NK-92 treated with Interleukin-12 subunit alpha and Interleukin-12 subunit beta, amount 100 ng/mL, for 24 hours (cell line): ENCODE measurements around the gene GNB3.
"Not testable (repeated sequence)": the region's sequence is repeated elsewhere in the genome, so short reads cannot be mapped to it uniquely, and the experiment has no call there.

Experiments used
- DNase-seq: peaks from one replicate; lab custom pipeline; 2025; lab: John Stamatoyannopoulos, UW

Gene GNB3

DNA sequence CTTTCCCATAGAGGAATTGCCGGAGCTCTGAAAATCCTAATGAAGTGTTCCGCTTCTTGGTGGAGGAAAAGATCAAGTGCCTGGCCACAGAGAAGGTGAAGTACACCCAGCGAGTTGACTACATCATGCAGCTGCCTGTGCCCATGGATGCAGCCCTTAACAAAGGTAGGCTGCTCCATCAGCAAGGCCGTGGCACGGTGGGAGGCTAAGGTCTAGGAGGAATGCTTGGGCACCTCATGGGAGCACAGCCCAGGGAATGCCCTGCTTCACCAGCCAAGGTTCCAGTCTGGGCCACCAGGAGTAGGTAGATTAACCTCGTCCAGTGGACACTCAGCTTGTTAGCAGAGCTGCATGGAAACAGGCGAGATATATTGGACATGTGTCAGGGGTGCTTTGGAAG, 20.2 kb downstream of the GNB3 start:
- DNase-seq: no peak

DNA sequence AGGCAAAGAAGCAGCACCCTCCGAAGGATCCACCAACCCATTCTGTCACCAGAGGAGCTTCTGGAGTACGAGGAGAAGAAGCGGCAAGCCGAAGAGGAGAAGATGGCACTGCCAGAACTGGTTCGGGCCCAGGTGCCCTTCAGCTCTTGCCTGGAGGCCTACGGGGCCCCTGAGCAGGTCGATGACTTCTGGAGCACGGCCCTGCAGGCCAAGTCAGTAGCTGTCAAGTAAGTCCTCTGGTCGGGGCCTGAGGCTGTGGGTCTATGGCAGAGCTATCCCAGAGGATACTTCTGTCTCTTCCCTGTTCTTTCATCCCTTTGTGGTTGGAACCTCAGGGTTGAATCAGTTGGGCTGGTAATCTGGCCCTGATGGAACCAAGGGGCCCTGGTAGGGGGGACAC, 20.7 kb downstream of the GNB3 start:
- no peak for DNase-seq

DNA sequence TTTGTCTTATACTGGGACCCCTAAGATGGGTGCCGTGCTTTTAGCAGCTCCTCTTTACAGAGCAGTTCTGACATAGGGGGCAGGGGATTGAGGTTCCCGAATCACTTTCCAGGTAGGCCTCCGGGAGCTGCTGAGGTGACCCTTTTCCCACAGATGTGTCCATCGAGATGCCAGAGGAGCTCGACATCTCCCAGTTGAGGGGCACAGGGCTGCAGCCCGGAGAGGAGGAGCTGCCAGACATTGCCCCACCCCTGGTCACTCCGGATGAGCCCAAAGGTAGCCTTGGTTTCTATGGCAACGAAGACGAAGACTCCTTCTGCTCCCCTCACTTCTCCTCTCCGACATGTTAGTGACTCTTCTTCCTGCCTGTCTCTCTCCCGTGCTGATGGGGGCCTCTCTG, 22.3 kb downstream of the GNB3 start:
- DNase-seq: no peak

DNA sequence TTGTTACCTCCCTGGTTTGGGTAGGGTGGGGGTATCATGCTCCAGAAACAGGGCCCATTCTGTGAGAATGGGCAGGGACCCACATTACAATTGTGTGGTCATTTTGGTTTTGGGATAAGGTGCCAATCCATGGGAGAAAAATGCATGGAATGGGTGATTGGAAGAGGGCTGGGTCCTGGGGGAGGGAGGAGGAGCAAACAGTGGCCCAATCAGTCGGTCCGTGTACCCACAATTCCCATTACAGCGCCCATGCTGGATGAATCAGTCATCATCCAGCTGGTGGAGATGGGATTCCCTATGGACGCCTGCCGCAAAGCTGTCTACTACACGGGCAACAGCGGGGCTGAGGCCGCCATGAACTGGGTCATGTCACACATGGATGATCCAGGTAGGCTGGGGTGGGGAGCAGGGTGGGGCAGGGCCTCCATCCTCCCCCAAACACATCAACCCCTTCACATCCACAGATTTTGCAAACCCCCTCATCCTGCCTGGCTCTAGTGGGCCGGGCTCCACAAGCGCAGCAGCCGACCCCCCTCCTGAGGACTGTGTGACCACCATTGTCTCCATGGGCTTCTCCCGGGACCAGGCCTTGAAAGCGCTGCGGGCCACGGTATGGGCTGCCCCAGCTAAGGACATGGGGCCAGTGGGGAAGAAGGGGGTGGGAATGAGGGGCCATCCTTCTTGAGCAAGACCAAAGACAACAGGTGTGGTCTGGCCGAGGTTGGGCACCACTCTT, 23.0 kb downstream of the GNB3 start:
- no peak for DNase-seq

DNA sequence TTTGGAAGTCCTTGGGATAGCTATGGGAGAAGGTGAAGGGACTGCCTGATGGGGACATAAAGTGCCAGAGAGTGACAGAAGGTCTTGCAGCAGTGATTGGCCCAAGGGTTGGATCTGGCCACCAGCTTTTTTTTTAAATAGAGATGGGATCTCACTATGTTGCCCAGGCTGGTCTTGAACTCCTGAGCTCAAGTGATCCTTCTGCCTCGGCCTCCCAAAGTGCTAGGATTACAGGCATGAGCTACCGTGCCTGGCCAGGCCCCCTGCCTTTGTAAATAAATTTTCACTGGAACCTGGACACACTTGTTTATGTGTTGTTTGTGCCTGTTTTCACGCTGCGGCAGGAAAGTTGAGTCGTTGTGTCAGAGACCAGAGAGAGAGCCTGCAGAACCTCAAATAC, 24.6 kb downstream of the GNB3 start:
- not testable (repeated sequence) for DNase-seq

DNA sequence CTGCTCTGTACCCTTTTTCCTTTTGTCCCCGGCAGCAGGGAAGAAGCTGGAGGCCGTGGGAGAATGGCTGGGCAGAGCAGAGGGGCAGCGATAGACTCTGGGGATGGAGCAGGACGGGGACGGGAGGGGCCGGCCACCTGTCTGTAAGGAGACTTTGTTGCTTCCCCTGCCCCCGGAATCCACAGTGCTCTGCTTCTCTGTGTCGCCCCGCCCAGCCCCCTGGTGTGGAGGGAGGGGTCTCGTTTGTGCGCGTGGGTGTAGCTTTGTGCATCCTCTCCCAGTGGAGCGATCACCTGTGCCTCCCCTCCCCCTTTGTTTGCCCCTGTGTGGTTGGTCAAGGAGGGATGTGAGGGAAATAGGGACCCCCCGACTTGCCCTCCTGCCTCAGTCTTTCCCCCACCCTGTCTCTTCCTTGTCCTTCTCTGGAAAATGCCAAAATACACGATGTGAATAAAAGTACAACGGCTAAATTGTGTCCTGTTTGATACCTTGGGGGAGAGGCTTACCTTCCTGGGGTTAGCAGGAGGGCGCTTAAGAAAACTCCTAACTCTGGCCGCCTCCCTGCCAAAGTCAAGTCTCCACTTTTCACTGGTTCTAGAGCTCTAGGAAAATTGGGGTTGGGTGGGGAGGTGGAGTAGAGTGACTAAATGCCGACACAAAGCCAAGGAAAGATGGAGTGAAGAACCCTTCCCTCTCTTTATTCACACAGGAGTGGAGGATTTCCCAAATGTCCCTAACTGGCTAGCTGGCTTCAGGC, 25.6 kb downstream of the GNB3 start:
- no peak for DNase-seq

DNA sequence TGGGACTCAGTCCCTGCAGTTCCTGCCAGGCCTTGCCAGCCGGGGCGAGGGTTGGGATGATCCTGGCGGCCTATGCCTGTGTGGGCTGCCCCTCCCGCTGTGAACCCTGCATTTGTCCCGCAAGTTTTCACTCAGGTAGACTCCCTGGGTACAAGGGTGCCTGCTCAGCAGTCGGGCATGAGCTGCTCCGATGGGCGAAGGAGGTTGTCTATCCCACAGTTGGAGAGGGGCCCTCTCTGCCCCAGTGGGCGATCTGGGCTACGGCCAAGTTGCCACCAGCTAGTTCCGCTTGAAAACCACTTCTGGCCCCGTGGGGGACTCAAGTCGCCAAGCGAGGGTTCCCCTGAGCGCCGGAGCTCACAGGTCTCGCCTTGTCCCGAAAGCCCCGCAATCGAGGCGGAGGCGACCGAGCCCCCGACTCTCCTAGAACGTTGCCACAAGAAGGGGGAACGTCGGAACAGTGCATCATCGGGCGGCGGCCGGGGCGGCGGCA, 26.2 kb downstream of the GNB3 start:
- DNase-seq: no peak

DNA sequence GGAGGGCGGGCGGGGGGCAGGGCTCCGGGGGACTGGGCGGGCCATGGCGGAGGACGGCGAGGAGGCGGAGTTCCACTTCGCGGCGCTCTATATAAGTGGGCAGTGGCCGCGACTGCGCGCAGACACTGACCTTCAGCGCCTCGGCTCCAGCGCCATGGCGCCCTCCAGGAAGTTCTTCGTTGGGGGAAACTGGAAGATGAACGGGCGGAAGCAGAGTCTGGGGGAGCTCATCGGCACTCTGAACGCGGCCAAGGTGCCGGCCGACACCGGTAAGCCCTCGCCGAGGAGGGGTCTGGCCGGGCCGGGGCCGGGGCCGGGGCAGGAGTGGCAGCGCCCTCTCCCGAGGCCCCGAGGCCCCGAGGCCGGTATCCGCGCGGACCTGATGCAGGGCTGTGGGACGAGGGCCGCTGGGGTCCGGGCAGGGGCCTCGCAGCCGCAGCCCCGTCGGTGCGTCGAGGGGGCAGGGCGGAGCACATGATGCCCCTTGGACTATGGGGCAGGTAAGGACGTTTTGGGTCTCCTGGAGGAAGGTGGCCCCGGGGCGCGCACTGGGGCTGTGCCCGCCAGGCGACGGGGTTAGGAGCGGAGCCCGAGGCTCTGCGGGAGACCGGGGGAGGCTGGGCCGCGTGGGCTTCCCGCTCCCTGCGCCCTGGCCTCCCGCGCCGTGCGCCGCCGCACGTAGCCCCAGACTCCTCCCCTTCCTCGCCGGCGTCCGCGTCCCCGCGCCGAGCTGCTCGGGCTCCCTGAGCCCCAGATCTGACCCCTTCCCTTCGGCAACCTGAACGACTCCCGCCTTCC, 26.9 kb downstream of the GNB3 start, which contains the start of gene TPI1:
Gene TPI1 (plus strand): TSS at position 119 of the 798 bp plus-strand sequence. CDS start 36 bp downstream, at position 155.
- peak; percentile 61 for DNase-seq

DNA sequence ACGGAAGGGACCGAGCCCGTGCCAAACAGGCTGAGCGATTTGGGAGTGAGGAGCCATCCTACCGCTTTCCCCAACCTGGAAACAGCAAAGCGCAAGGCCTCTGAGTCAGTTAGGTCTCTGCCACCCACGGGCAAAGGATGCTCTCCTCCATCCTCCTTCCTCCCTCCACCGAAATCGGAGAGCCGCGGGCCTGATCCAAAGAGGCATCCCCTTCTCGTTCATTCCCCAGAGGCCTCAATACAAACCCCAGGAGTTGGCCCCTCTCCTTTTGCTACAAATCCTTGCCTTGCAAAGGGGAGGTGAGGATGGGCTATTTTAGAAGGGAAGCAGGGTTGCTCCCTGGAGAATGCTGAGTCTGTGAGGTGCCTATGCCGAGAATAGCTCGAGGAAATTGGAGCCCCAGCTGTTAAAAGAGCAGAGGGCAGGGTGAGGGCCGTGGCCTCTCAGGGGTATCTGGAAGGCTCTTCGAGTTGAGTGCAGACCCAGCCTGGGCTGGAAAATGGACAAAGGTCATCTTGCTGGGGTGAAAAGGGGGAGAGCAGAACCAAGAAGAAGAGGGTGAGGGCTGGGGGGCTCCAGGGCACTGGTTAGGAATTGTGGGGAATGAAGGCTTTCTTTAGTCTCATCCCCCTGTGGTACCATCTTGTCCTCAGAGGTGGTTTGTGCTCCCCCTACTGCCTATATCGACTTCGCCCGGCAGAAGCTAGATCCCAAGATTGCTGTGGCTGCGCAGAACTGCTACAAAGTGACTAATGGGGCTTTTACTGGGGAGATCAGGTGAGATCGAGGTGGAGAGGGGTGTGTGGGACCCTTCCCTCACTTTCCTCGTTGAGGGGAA, 27.7 kb downstream of the GNB3 start:
- DNase-seq: no peak

DNA sequence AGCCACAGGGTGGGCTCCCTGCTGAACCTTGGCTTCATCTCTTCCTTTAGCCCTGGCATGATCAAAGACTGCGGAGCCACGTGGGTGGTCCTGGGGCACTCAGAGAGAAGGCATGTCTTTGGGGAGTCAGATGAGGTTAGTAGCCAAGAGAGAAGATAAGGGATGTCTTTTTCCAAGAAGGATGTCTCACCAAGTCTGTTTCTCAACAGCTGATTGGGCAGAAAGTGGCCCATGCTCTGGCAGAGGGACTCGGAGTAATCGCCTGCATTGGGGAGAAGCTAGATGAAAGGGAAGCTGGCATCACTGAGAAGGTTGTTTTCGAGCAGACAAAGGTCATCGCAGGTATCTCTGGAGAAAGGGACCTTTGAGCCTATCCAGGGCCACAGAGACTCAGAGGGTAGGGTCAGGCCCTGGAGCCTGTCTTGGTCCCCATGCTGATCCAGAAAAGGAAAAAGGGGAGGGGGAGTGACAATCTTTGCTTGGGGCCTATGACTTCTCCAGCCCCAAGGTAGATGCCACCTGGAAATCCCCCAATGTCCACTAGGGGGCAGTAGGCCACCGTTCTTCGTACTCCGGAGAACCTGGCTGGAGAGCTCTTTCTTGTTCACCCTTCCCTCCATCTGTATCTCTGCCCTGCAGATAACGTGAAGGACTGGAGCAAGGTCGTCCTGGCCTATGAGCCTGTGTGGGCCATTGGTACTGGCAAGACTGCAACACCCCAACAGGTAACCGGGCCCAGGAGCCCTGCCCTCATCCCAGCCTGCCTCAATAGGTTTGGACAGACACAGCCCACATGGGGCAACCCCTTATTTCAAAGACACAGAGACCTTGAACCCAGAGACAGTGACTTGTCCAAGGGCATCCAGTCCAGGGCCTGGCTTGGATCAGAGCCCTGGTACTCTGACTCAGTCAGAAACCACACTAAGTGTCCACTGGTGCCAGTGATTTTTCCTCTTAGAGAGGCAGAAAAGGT, 28.6 kb downstream of the GNB3 start:
- no peak for DNase-seq

DNA sequence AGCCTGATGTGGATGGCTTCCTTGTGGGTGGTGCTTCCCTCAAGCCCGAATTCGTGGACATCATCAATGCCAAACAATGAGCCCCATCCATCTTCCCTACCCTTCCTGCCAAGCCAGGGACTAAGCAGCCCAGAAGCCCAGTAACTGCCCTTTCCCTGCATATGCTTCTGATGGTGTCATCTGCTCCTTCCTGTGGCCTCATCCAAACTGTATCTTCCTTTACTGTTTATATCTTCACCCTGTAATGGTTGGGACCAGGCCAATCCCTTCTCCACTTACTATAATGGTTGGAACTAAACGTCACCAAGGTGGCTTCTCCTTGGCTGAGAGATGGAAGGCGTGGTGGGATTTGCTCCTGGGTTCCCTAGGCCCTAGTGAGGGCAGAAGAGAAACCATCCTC, 29.6 kb downstream of the GNB3 start:
- DNase-seq: not testable (repeated sequence)

DNA sequence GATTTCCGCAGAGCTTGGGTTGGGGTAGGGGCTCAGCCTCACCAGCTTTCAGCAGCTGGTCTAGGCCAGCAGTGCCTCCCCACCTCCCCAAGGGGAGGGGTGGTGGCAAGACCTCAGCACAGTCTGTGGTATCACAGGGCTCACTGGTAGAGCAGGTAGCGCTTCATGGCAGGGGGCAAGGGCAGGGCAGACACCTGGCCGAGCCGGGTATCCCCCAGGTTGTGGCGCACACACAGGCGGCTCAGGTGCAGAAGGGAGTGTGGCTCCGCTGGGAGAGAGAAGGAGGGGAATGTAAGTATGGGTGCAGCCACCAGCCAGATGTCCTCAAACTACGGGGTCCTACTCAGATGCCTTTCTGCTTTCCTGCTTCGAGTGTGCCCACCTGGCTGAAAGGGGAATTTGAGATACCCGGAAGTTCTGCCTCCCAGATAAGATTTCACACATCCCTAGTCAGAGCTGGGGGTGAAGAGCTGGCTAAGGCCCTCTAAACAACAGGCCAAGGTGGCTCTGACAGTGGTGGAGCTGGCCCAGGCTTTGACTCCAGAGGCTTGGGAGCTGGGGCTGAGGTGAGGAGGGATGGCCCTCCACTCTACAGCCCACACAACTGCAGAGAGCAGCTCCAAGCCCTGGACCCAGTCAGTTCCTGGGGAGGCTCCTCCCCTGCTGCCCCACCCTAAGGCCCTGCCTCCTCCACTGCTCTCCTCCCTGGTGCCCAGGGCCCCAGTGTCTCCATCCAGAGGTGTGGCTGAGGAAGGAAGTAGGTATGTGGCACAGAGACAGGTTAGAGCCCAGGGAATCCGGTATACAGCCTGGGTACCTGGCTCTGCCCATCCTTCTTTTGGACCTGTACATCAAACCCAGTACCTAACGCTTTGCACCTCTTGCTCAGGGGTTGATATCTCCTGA, 30.6 kb downstream of the GNB3 start:
- DNase-seq: no peak

DNA sequence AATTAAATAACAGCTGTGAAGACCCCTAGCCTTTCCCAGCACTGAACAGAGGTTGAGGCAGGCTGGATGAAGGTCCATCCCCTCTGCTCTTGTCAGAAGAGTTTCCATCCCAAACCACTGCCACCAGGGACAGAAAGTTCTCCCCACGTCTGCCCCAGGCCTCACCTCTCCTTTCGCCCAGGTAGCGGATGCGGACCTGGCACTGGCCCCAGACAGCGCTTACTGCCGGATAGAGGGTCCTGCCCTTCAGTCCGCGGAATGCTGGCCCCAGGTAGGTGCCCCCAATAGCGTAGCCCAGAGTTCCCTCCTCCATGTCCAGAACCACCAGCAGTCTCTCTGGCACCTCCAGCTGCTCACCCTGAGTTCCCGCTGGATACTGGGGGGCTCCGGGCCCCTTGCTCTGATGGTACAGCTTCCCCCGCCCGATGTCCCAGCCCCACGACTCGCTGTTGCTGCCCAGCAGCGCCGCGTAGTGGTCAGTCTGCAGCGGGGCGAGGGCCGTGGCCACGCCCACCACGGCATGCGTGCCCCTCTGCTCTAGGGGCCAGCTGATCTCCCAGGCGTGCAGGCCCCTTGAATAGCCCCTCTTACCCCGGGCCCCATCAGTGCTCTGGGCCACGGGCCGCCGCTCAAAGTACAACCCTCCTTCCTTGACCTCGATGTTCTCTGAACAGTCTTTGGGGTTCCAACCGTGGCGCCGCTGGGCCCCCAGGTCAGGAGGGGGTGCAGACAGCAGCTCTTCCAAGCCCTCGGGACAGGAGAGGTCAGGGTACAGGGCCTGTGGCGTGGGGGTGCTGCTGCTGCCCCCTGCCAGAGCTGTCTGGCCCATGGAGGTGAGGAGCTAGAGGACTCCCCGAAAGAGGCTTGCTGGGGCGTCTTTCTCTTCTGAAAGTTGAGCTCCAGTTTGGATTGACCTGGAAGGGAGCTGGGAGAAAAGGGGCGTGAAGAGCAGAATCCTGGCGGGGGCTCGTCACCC, 31.6 kb downstream of the GNB3 start:
- peak; percentile 43 for DNase-seq

DNA sequence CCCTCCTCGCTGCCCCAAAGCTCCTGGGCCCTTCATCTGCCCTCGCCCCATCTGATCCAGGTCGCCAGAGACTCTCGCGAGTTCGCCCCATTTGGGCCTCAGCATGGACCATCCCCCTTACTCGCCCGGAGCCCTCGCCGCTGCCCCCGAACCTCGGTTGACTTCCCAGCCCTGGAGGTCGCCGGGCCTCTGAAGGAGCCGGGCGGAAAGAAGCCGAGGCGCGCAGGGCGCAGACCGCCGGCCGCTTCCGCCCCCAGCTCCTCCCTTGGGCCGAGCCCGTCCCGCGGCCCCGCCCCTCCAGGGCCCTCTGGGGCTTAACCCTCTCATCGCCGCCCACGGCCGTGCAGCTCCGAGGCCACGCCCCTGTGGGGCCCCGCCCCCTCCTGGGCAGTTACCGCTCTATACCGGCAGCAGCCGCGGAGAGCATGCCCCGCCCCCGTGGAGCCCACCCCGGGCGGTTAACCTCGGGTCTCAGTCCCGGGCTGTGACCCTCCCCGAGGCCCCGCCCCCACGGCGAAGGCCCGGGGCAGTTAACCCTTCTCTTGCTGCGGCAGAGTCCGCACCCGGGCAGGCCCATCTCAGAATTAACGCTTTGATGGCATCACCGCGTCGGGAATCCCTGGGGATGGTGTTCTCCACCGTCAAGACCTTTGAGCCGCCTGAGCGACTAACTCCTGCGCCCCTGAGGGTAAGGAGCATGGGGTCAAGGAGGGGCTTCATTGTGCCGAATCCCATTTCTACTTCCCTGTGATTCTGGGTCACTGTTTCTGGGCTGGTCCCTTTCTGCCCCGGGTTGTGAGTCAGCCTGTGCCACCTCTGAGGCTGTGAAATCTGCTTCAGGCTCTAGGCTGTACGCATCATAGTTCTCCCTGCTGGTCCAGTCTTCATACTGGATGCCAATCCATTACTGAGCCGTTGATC, 32.6 kb downstream of the GNB3 start, which contains the start of gene SPSB2:
Gene SPSB2 (minus strand): TSS at position 210 of the 921 bp plus-strand sequence. CDS start 402 bp downstream, outside the sequence.
- DNase-seq: peak; percentile 79

DNA sequence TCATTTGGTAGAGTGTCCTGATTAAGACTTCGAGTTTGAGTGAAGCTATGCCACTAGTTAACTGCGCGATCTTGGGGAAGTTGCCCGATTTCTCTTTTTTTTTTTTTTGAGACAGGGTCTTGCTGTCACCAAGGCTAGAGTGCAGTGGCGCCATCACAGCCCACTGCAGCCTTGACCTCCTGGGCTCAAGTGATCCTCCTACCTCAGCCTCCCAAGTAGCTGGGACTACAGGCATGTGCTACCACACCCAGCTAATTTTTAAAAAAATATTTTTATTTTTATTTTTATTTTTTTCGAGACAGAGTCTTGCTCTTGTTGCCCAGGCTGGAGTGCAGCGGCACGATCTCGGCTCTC, 33.3 kb downstream of the GNB3 start:
- not testable (repeated sequence) for DNase-seq

DNA sequence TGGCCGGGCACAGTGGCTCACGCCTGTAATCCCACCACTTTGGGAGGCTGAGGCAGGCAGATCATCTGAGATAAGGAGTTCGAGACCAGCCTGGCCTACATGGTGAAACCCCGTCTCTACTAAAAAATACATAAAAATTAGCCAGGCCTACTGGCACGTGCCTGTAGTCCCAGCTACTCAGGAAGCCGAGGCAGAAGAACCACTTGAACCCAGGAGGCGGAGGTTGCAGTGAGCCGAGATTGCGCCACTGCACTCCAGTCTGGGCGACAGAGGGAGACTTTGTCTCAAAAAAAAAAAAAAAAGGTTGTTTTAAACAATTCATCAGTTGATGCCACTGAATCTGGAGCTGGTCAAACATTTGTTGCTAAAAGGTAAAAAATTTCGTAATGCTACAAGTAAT, 39.1 kb downstream of the GNB3 start:
- not testable (repeated sequence) for DNase-seq

DNA sequence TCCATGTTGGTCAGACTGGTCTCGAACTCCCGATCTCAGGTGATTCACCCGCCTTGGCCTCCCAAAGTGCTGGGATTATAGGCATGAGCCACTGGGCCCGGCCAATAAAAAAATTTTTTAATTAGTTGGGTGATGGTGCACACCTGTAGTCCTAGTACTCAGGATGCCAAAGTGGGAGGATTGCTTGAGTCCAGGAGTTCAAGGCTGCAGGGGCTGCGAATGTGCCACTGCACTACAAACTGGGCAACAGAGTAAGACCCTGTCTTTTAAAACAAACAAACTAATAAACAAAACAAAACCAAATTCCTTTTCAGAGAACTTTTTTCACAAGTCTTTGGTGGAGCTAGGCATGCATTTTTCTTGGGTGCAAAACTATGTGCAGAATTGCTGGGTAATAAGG, 42.5 kb downstream of the GNB3 start:
- DNase-seq: no peak
